Activated T-cell treated with anti-CD3 and anti-CD28 coated beads, Interleukin-2, amount 50 U/mL, for 24 hours (primary cell): ENCODE results near the gene MAP3K20.

Experiments used
- DNase-seq: peaks from one replicate; pipeline ENCODE4 v3.0.0-alpha.2; 2020
- H3K27ac Mint-ChIP-seq: 2 replicates; pipeline ENCODE4 v1.8.0; 2020; ENCODE audit warnings: mild to moderate bottlenecking, mixed read lengths
- H3K27me3 Mint-ChIP-seq: 2 replicates; pipeline ENCODE4 v1.8.0; 2020; ENCODE audit warnings: mixed read lengths
- H3K36me3 Mint-ChIP-seq: 2 replicates; pipeline ENCODE4 v1.8.0; 2020; ENCODE audit warnings: low read depth, mixed read lengths
- H3K4me1 Mint-ChIP-seq: 2 replicates; pipeline ENCODE4 v1.8.0; 2020; ENCODE audit warnings: low read depth, mixed read lengths
- H3K4me3 Mint-ChIP-seq: 2 replicates; pipeline ENCODE4 v1.8.0; 2020; ENCODE audit warnings: mild to moderate bottlenecking, moderate library complexity, mixed read lengths
- H3K9me3 Mint-ChIP-seq: 2 replicates; pipeline ENCODE4 v1.8.0; 2020; ENCODE audit warnings: mixed read lengths

MAP3K20 gene

DNA sequence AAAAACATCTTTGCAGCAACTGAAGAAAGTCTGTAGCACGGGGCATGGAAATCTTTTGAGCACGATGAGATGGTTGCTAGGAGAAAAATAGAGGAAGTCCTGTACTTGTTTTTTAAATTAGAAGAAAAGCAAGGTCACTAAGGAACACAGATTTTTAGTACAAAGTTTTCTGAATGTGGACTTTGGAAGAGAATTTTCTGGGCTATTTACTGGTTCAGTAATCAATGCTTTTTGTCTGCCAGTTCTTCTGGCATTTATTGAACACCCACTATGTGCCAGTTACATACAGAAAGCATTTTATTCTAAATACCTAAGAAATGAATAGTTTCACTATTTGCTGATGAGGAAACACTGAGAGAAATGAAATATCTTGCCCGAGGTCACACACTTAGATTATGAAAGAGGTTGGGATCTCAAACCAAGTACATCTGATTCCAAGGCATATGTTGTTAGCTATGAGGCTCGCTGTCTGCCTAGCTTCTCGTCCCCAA, 15.6 kb upstream of the MAP3K20 start:
- H3K27me3 Mint-ChIP-seq: peaks cover 44% of the 10 kb centered on the region
- H3K9me3 Mint-ChIP-seq: no peaks in the 10 kb centered on the region
- no peaks in the 10 kb centered on the region for H3K36me3 Mint-ChIP-seq
- H3K4me3 Mint-ChIP-seq: no peak overlapping the region
- no peaks in the 10 kb centered on the region for H3K4me1 Mint-ChIP-seq
- DNase-seq: no peak
- H3K27ac Mint-ChIP-seq: no peak overlapping the region

DNA sequence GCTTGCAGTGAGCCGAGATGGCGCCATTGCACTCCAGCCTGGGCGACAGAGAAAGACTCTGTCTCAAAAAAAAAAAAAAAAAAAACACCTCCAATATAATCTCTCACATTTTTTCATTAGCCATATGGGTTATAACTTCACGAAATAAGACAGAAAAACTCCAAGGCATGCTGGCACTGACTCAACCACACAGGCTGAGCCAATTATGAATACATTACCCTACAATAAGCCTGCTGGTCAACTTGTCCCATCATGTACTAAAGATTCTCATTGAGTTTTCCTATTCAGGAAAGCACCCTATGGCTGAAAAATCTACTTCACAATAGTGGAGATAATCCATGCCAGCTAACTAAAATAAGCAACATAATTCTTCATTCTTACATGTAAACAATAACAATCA, 12.8 kb upstream of the MAP3K20 start:
- Mint-ChIP-seq H3K9me3 (no peaks in the 10 kb centered on the region), H3K4me3 (no peak overlapping the region), H3K36me3 (no peaks in the 10 kb centered on the region), H3K27me3 (peaks cover 41% of the 10 kb centered on the region), H3K4me1 (no peaks in the 10 kb centered on the region), H3K27ac (no peak overlapping the region)
- no peak for DNase-seq

DNA sequence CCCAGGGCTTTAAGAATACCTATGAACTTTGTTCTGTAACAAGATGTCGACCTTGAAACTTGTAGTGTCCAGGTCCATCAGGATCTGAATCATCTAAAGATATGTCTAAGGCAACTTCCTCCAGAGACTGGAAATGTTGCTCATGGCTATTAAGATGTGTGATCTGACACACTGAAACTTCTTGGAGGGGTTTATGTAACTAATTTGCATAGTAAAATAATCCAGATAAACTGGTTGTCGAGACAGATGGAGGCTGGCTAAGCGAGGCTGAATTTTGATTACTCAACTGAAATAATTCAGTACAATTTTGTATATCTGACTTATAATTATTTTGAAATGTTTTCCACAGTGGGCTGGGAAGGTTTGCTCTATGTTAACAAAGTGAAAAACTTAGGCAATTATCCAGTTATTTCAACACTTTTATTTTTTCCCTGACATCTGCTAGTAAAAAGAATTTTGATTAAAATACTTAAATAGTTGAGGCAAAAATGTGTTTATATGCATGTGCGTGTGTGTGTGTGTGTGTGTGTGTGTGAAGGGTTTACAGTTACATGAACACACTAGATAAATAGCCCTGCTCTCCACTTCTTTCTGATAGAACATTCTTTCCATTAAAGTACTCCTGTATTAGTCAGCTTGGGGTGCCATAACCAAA, 11.4 kb upstream of the MAP3K20 start:
- peaks cover 46% of the 10 kb centered on the region for H3K27me3 Mint-ChIP-seq
- no peaks in the 10 kb centered on the region for H3K36me3 Mint-ChIP-seq
- DNase-seq: no peak
- no peak overlapping the region for H3K4me3 Mint-ChIP-seq
- H3K4me1 Mint-ChIP-seq: no peaks in the 10 kb centered on the region
- H3K27ac Mint-ChIP-seq: no peak overlapping the region
- H3K9me3 Mint-ChIP-seq: no peaks in the 10 kb centered on the region

DNA sequence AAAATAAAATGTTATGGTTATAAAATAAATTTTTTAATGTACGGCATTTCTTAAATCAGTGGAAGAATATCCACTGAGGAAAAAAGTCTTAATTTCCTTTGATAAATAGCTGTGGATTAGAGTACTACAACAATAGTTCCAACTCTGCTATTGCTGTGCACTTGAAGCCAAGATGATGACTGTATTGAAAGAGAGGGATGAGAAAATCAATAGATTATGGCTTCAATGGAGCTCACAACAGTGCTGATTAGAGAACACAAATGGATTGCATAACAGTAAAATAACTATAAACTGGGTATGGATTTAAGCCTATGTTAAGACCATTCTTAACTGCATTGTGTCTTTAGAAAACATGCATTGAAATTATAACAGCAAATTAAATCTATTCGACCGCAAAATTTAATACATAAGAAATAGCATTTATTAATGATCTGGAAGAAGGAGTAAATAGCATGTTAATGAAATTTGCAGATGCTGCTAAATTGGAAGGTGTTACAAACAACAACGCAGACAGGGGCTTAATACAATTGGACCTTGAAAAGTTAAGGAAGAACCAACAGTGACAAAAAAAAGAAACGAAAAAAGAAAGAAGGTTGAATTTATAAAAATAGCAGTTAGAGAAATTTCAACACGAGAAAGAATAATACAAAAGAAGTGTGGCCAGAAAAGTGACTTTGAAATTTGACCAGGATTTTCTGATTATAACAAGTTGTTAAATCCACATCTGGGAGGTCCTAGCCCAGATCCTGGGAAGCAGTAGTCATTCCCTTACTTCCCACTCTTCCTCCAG, 8.6 kb upstream of the MAP3K20 start:
- no peaks in the 10 kb centered on the region for H3K4me1 Mint-ChIP-seq
- H3K36me3 Mint-ChIP-seq: no peaks in the 10 kb centered on the region
- DNase-seq: no peak
- H3K9me3 Mint-ChIP-seq: no peaks in the 10 kb centered on the region
- H3K27ac Mint-ChIP-seq: no peak overlapping the region
- H3K4me3 Mint-ChIP-seq: no peak overlapping the region
- peaks cover 59% of the 10 kb centered on the region for H3K27me3 Mint-ChIP-seq

DNA sequence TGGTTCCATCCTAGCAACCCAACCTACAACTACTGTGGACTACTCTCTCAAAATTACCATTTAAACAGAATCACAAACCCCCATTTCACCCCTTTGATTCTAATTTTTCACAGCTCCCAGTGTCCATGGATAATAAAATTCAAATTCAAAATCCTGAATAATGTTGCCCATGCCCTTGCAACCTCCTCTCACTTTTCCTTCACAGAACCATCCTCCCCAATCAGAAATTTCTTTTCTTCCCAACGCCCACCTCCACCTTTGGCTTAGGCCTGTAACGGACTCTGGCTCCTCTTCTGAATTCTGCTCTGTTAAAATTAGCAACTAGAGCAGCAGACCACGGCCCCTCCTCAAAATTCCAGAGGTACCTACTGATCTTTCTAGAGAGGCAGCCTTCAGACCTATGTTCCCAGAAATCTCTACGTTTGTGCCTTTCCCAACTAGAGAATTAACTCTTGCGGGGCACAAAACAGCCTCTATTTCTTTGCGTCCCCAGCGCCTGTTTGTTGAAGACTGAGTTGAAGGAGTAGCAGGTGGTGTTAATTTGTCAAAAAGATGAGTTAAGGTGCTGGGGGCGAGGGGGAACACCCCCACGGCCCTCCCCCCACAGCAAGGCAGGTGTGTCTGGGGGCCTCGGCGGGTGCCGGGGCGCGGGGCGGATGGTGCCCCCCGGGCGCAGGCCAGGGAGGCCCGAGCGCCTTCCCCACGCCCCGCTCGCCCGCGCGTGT, 428 bp upstream of the MAP3K20 start:
- H3K27ac Mint-ChIP-seq: peak overlapping the region; percentile 66
- peak overlapping the region; percentile 69 for H3K4me3 Mint-ChIP-seq
- H3K9me3 Mint-ChIP-seq: no peaks in the 10 kb centered on the region
- H3K4me1 Mint-ChIP-seq: peaks cover 26% of the 10 kb centered on the region
- no peak for DNase-seq
- H3K27me3 Mint-ChIP-seq: peaks cover 65% of the 10 kb centered on the region
- H3K36me3 Mint-ChIP-seq: no peaks in the 10 kb centered on the region

DNA sequence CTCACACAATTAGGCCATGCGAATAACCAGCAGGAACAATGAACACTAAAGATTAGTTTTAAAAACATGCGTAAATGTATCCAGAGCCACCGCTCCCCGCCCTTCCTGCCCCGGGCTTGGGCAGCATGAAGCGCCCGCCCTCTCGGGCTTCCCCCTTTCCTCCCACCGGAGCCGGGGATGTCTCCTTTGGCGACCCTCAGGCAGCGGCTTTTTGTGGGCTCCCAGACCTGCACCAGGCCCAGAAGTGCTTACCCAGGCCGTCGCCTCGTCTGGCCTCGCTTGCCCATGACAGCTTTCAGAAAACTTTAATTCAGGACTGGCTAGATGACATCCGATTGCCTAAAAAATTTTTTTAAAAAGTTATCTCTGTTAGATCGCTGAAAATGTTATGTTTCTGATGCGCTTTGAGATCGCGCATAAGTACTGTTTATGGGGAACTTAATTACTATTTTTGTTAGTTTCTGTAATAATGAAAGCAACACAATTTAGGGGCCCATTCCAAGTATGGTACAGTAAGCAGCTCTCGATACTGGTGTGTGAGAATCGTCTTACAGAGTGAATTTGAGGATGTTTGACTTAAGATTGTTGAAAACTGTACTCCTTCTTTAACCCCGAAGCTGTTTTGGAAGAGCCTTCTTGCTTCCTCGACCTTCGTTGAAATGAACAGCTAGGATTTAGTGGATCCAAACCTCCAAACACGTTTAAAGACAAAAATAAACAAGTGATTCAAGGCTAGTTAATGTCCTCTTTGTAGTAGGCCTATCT, 1.1 kb downstream of the MAP3K20 start:
- Mint-ChIP-seq H3K4me3 (peak overlapping the region; percentile 79), H3K36me3 (no peaks in the 10 kb centered on the region), H3K4me1 (peaks cover 26% of the 10 kb centered on the region), H3K27me3 (peaks cover 68% of the 10 kb centered on the region), H3K27ac (peak overlapping the region; percentile 67), H3K9me3 (no peaks in the 10 kb centered on the region)
- peak; percentile 54 for DNase-seq

DNA sequence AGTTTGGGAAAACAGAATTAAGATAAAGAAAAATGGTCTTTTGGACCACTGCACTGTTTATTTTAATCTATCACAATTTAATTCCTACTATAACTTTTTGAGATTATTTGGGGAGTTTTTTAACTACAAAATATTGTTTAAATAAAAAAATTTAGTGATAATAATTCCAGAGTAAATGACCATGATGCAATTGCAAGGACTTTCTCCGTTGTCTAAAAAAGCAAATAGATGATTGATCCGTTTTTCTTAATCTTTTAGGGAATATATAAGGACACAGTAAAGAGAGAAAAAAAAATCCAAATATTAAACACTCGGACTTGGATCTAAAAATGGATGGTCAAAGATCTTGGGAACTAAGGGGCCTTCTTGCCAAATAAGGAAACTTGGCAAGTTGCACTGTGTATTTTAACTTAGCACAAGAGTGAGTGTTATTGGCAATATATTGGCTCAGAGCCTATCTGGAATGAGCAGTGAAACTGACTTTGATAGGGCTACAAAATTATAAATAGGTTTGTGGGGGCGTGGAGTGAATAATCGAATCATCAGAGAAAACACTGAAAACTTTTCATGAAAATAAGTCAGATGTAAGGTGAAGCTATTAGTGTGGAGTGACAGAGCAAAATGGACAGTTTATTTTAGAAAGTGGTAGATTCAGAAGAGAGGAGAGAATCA, 2.0 kb downstream of the MAP3K20 start:
- Mint-ChIP-seq H3K9me3 (no peaks in the 10 kb centered on the region), H3K4me1 (peaks cover 26% of the 10 kb centered on the region), H3K27me3 (peaks cover 61% of the 10 kb centered on the region), H3K27ac (no peak overlapping the region), H3K4me3 (peak overlapping the region; percentile 79), H3K36me3 (no peaks in the 10 kb centered on the region)
- DNase-seq: no peak

DNA sequence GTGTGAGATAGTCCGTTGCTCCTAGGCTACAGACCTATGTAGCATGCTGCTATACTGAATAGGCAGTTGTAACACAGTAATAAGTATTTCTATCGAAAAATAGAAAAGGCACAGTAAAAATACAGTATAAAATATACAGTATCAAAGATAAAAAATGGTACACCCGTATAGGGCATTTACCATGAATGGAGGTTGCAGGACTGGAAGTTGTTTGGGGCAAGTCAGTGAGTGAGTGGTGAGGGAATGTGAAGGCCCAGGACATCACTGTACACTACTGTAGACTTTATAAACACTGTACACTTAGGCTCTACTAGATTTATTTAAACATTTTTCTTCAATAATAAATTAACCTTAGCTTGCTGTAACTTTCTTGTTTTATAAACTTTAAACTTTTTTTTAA, 3.5 kb downstream of the MAP3K20 start:
- Mint-ChIP-seq H3K27me3 (peaks cover 54% of the 10 kb centered on the region), H3K4me3 (no peak overlapping the region), H3K27ac (no peak overlapping the region), H3K4me1 (peaks cover 26% of the 10 kb centered on the region), H3K36me3 (no peaks in the 10 kb centered on the region), H3K9me3 (no peaks in the 10 kb centered on the region)
- no peak for DNase-seq

DNA sequence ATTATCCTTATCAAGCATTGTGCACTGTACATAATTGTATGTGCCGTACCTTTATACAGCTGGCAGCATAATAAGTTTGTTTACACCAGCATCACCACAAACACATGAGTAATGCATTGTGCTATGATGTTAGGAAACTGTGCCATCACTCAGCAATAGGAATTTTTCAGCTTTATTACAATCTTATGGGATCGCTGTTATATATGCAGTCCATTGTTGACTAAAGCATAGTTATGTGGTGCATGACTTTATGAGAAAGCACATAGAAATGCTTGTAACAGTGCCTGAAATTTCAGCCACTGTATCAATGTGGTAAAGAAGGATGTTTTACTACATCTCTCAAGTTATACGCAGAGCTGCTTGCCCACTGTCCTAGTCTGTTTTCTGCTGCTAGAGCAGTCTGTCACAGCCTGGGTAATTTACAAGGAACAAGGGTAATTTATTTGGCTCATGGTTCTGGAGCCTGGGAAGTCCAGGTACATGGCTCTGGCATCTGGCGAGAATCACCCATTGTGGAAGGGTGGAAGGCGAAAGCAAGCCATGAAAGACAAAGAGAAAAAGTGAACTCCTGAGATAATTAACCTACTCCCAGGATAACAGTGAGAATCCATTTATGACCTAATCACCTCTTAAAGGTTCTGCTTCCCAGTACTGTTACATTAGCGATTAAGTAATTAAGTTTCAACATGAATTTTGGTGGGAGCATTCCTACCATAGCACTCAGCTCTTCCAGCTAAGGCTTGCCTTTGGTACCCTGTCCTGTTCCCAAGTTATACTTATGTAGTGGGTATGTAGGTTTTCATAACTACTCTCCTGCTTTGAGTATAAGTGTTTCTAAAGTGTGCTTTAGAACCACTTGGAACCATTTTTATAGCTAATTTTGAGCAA, 4.6 kb downstream of the MAP3K20 start:
- no peak overlapping the region for H3K4me3 Mint-ChIP-seq
- H3K4me1 Mint-ChIP-seq: peaks cover 18% of the 10 kb centered on the region
- DNase-seq: no peak
- no peak overlapping the region for H3K27ac Mint-ChIP-seq
- H3K36me3 Mint-ChIP-seq: no peaks in the 10 kb centered on the region
- H3K27me3 Mint-ChIP-seq: peaks cover 47% of the 10 kb centered on the region
- H3K9me3 Mint-ChIP-seq: no peaks in the 10 kb centered on the region

DNA sequence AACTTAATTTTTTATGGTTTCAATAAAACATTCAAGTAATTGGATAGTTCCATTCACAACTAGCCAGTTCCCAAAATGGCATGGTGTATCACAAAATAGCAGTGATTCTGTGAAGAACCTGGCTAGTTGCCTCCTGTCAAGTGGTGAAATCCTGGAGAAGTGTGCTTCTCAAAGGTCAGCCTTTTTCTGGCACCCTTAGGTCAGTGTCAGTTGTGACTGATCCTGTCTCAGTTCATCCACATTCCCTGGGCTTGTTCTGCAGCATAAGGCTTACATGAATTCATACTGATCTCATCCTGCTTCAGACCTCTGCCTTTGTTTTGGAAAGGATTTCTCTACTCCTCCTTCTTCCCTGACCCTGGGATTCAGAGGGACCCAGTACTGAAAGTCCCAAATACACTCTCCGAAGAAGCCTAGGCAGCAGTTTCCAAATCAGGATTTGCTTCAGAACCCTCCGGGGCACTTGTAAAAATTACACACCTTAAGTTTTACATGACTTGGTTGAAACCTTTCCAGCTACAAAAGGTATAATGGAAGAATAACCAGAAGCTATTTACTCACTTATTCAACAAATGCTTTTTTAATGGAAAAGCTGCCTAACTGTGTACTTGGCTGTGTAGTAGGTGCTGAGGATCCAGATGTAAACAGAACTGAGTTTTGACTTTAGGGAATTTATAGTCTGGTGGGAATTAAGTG, 11.0 kb downstream of the MAP3K20 start:
- Mint-ChIP-seq H3K4me3 (no peak overlapping the region), H3K27me3 (peaks cover 23% of the 10 kb centered on the region), H3K27ac (no peak overlapping the region), H3K9me3 (no peaks in the 10 kb centered on the region), H3K4me1 (no peaks in the 10 kb centered on the region), H3K36me3 (no peaks in the 10 kb centered on the region)
- DNase-seq: no peak

DNA sequence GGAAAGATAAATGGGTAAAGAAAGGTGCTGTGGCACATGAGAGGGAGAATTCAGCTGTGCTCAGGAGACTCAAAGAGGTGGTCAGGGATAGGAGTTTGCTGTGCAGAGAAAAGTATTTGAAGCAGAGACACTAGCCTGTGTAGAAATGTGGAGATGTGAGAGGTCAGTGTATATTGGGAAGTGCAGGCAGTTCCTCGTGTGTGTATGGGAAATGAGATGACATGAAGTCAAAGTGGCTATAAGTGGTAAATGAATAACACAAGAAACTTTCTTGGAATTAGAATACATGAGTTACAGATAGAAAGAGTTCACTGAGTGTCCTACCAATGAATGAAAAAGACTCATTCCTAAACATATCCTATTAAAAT, 11.6 kb downstream of the MAP3K20 start:
- no peak for DNase-seq
- no peaks in the 10 kb centered on the region for H3K4me1 Mint-ChIP-seq

DNA sequence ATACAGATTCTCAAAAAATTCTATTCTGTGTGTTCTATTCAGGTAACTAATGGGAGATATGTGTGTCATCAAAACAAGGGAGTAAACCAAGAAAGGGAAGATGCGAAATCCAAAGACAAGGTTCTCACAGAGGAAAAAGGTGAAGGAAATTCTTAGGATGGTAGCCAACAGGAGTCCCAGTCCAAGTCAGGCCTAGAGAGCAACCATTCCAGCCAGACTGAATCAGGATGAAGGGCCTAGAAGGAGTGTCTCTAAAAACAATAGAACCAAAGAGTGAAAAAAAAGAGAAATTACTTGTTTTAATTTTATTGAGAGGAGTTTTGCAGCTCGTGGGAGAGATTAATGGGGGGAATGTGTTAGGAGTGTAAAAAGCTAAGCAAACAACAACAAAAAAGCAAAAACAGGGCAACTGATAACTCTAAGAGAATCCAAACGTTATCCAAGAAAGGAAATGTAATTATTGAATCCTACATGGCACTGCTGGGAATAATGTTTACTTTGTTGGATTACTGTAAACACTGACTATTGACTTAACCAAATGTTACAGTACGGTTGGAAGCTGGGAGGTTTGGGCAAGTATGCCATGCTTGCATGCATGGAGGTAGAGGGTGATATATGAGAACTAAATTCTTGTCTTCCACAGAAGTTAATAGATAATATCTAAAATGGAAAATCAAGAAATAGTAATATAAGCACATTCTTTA, 12.3 kb downstream of the MAP3K20 start:
- H3K36me3 Mint-ChIP-seq: no peaks in the 10 kb centered on the region
- no peaks in the 10 kb centered on the region for H3K9me3 Mint-ChIP-seq
- no peak for DNase-seq
- H3K27me3 Mint-ChIP-seq: peaks cover 24% of the 10 kb centered on the region
- H3K4me1 Mint-ChIP-seq: no peaks in the 10 kb centered on the region
- no peak overlapping the region for H3K27ac Mint-ChIP-seq
- no peak overlapping the region for H3K4me3 Mint-ChIP-seq

More for the DNA sequence above, 11.6 kb downstream of the MAP3K20 start:
- Mint-ChIP-seq H3K27ac (no peak overlapping the region), H3K4me3 (no peak overlapping the region), H3K9me3 (no peaks in the 10 kb centered on the region), H3K27me3 (peaks cover 24% of the 10 kb centered on the region), H3K36me3 (no peaks in the 10 kb centered on the region)
